Measurements from ENCODE around the gene CSRNP2.

DNA sequence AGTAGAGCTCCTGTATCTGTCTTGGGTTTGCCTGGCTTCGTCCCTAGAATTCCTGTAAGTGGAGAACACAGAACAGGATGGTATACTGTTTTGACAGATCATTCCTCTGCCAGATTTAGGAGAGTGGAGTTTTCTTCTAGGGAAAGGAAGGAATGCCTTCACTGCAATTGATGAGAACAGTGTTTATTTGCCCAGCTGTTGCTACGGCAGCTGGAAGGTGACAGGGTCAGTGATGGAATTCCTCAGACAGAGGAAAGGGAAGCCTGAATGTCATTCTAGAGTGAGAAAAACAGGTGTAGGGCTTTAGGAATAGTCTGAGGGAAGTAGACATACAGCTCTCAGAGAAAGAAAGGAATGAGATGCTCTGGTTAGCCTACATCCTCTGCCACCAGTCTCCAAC, 11.7 kb downstream of the CSRNP2 start:
- TF ChIP-seq POLR2A (IDR thresholded peaks at IDR 0.05): no peak
- TF ChIP-seq, protein P1, sequence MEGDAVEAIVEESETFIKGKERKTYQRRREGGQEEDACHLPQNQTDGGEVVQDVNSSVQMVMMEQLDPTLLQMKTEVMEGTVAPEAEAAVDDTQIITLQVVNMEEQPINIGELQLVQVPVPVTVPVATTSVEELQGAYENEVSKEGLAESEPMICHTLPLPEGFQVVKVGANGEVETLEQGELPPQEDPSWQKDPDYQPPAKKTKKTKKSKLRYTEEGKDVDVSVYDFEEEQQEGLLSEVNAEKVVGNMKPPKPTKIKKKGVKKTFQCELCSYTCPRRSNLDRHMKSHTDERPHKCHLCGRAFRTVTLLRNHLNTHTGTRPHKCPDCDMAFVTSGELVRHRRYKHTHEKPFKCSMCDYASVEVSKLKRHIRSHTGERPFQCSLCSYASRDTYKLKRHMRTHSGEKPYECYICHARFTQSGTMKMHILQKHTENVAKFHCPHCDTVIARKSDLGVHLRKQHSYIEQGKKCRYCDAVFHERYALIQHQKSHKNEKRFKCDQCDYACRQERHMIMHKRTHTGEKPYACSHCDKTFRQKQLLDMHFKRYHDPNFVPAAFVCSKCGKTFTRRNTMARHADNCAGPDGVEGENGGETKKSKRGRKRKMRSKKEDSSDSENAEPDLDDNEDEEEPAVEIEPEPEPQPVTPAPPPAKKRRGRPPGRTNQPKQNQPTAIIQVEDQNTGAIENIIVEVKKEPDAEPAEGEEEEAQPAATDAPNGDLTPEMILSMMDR (IDR thresholded peaks at IDR 0.05): no peak
- no peak for TF ChIP-seq POLR2AphosphoS5 (IDR thresholded peaks at IDR 0.05)
